ENCODE results near the gene PRKCH.

PRKCH gene

GRCh38 chr14:61498303-61498702 lies 176.9 kb downstream of the PRKCH start:
- FAIRE-seq = no peak

DNA sequence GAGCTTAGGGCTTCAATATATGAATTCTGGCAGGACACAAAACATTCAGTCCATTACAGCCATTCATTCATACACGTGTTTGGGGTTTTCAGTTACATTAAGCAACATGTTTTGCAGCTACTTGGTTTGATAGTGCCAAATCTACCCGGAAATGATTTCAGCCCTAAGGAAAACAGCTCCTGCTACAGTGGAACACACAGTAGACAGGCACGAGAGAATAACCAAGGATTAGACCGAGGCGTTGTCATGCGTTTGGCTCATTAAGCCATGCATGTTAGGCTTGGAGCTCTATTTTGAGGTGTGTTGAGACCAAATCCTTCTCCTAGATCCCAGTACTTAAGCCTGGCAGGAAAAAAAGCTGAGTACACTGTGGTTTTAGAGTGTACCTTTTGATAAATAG lies 177.4 kb downstream of the PRKCH start:
- FAIRE-seq = no peak

- FAIRE-seq = no peak
These were observed 178.6 kb downstream of the PRKCH start for GRCh38 chr14:61499991-61500390.

GRCh38 chr14:61501714-61502458 lies 180.5 kb downstream of the PRKCH start:
- FAIRE-seq = no peak

- FAIRE-seq = no peak
These were observed 181.2 kb downstream of the PRKCH start for GRCh38 chr14:61502459-61503093.

DNA sequence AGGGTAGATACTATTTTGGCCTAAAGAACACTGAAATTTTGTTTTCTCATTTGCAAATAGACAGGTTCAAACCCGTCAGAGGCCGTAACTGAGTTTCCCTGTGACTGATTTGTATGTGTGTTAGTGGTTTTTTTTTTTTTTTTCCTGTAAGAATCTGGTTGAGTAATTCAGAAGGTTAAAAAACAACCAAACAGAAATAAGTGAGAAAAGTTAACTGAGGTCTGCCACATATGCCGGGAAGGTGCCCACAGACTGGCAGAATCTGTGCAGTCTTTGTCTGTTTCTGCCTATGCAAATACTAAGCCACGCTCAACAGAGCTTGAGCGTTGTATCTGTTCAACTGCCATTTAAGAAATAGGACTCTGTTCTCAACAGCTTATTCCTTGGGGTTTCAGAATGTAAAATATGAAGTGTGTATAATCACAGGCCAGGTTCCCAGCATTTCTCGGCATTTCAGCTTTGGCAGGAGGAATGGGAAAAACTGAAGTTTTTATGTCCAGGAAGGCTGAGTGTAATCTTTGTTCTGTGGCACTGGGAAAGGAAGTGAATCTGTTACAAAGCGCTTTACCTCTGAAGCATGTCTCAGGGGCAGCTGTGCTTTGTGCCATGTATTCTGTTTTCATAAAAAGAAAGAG lies 181.9 kb downstream of the PRKCH start:
- no peak for FAIRE-seq

- FAIRE-seq = no peak
These were observed 183.5 kb downstream of the PRKCH start for GRCh38 chr14:61504901-61505300.

- no peak for FAIRE-seq
These were observed 184.7 kb downstream of the PRKCH start for GRCh38 chr14:61505815-61506809.

DNA sequence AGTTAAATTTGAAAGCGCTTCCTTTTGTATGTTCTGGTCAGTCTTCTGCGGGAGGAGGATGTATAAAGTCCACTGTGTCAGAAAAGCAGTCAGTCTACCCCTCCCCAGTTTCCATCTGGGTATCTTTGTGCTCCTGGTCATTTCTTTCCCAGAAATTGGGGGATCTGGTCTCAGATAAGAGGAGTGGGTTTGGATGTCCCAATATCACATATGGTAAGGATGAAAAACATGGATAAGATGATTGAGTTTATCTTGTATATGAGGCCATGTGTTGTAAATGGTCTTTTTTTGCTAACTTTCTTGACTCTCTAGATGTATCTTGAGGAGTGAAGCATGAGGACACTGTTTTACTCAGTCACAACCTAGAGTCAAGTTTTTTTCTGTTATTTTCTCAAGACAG lies 187.1 kb downstream of the PRKCH start:
- FAIRE-seq = no peak

DNA sequence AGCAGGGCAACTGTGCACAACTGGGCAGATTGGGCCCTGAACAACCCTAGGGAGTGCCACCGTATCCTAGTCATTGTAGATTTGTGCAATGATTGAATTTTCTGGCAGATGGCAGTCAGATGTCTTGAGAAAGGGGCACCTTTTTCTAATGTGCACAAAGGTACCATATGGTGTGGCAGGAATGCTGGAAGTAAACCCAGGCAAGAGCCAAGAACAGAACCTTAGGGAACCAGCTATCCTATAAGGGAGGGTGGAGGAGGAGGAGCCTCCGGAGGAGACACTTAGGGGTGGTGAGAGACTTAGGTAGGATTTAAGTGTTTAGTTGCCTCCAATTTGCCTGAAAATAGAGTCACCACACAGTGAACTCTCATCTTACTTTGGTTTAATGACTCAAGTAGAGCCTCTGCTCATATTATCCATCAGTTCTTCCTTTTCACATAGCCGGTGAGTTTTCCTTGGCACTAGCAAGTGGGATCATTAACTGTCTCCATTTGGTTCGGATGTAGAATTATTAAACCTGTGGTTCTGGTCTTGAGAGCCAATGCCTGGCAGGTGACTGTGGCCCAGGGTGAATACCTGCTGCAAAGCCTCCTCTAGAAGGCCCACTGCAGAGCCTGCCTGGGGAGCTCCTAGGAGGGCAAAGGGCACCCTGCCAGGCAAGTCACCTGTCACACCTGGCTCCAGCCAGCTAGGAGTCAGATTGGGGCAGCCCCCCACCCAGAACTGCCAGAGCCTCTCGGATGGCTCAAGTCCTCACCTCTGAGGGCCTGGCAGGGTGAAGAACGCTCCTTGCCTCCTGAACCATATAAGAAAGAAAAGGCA lies 189.6 kb downstream of the PRKCH start:
- no peak for FAIRE-seq

DNA sequence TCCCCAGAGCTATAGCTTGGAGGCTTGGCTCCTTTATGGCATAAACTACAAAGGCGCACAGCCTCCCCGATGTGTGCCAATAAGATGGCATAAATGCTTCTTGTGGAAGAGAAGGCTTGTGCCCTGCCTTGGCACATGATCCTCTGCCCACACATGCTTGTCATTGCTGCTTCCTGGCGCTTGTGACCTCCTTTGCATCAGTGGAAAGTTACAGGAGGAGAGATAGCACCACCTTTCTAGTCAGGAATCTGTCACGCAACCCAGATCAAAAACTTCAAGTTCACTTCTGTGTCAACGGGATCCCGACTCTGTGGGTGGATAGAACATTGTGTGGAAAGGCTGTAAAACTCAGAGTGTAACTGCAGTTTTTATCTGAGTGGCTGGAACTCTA lies 190.2 kb downstream of the PRKCH start:
- no peak for FAIRE-seq

DNA sequence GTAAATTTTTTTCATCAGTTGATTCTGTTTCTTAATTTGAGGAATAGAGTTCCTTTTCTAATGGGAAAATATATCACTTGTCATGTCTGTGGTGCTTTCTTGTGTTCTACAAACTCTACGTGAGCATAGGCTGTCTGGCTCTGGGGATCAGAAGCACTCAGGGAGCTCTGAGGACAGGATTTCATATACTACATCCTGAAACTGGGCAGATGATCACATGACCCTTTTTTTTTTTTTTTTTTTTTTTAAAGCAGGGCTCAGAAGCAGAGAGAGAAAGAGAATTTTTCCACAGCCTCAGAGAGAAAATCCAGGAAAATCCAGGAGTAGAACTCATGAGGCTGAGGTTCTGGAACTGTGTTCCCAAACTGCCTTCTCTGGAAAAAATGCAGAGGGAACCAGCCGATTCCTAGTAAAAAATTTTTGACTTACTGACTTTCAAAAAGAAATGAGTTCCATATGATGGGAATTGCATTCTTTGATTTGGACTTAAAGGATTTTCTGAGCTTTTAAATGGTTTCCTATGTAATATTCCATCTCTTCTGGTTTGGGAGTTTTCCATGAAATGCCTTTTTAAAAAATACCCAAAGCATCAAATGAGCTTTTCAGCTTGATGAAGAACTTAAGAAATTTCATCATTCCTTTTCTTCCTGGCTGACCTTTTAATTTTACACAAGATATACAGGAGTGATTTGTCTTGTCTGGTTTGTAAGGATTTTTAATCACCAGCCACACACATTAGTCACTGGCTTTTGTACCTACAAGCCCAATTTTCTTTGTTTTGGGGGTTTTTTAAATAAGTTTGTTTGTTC lies 190.9 kb downstream of the PRKCH start:
- no peak for FAIRE-seq

- no peak for FAIRE-seq
These were observed 192.8 kb downstream of the PRKCH start for GRCh38 chr14:61513986-61514830.

GRCh38 chr14:61514927-61515326 lies 193.5 kb downstream of the PRKCH start:
- FAIRE-seq = no peak

- no peak for FAIRE-seq
These were observed 194.2 kb downstream of the PRKCH start for GRCh38 chr14:61515436-61516117.

DNA sequence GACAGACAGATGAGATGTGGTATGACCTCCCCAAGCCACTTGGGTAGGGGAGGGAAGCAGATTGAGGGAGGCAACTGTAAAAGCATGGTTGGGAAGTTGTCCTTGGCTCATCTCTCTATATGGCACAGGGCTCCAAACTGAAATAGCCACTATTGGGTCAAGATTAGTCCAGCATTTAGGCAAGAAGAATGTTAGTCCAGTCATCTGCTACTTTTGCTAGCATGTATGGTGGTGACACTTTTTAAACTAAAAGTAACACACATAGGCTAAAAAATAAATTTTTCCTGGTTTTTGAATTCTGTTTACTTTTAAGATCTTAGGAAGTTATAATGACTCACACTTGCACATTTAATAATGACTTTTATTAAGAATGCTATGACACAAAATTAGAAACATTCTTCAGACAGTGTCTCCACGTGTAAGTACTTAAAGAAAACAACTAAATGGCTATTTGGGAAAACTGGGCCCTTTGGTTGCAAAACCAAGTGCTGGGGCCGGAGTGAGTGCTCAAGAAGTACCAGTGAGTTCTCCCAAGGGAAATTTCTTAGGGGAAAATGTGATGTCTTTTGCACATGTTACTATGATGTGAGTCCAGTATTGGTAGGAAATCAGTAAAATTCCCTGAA lies 194.9 kb downstream of the PRKCH start:
- FAIRE-seq = no peak

GRCh38 chr14:61516964-61517653 lies 195.7 kb downstream of the PRKCH start:
- no peak for FAIRE-seq

GRCh38 chr14:61517911-61518384 lies 196.6 kb downstream of the PRKCH start:
- FAIRE-seq = no peak
